T follicular helper cell (primary cell): Measurements from ENCODE around the gene FHOD3.

Experiments
- DNase-seq: peaks from one replicate; pipeline ENCODE4 v3.0.0-alpha.2; 2020; ENCODE audit warnings: low read depth

FHOD3 gene

GRCh38 chr18:36410346-36410745, 112.8 kb downstream of the FHOD3 start:
- no peak for DNase-seq

- DNase-seq: no peak
Measured at GRCh38 chr18:36411745-36412168, 114.2 kb downstream of the FHOD3 start.

GRCh38 chr18:36412778-36413177, 115.3 kb downstream of the FHOD3 start:
- no peak for DNase-seq

- DNase-seq: no peak
Measured at GRCh38 chr18:36415171-36415570, 117.7 kb downstream of the FHOD3 start.

GRCh38 chr18:36415625-36416024, 118.1 kb downstream of the FHOD3 start:
- DNase-seq: no peak

GRCh38 chr18:36419188-36419899, 121.8 kb downstream of the FHOD3 start:
- DNase-seq: no peak

- no peak for DNase-seq
Measured at GRCh38 chr18:36419900-36420531, 122.5 kb downstream of the FHOD3 start.

- DNase-seq: no peak
Measured at GRCh38 chr18:36420826-36421225, 123.3 kb downstream of the FHOD3 start.

GRCh38 chr18:36424741-36425142, 127.2 kb downstream of the FHOD3 start:
- no peak for DNase-seq

GRCh38 chr18:36427369-36427768, 129.9 kb downstream of the FHOD3 start:
- DNase-seq: no peak

- DNase-seq: no peak
Measured at GRCh38 chr18:36427831-36428230, 130.3 kb downstream of the FHOD3 start.

GRCh38 chr18:36428431-36429029, 131.0 kb downstream of the FHOD3 start:
- DNase-seq: no peak

- no peak for DNase-seq
Measured at GRCh38 chr18:36432880-36433555, 135.5 kb downstream of the FHOD3 start.

- DNase-seq: no peak
Measured at GRCh38 chr18:36436387-36436786, 138.9 kb downstream of the FHOD3 start.

- DNase-seq: no peak
Measured at GRCh38 chr18:36440614-36441013, 143.1 kb downstream of the FHOD3 start.

- no peak for DNase-seq
Measured at GRCh38 chr18:36441426-36442240, 144.1 kb downstream of the FHOD3 start.

- DNase-seq: no peak
Measured at GRCh38 chr18:36442717-36443116, 145.2 kb downstream of the FHOD3 start.

- DNase-seq: no peak
Measured at GRCh38 chr18:36446059-36446458, 148.5 kb downstream of the FHOD3 start.

GRCh38 chr18:36448384-36449290, 151.1 kb downstream of the FHOD3 start:
- DNase-seq: no peak

- no peak for DNase-seq
Measured at GRCh38 chr18:36449451-36449850, 151.9 kb downstream of the FHOD3 start.

GRCh38 chr18:36450264-36450663, 152.8 kb downstream of the FHOD3 start:
- no peak for DNase-seq
